Liver (tissue), 9 donors: ENCODE measurements around the gene KIF12. TPM values are rescaled to one million over a fixed set of nuclear protein-coding genes. Genes with fewer than 3 reads are reported as not detected.
A peak's percentile ranks its signal among the peaks of the same experiment; 100 is the strongest.

Source experiments
- DNase-seq: peaks from one replicate; pipeline ENCODE4 v3.0.0-alpha.2; 2017; ENCODE audit warnings: low spot score
- H3K27ac ChIP-seq, 2 donors: one replicate each; pipeline ENCODE4 v1.7.0; 2013; ENCODE audit warnings: inconsistent platforms in 2 of 2, low read length in 2 of 2, control low read depth in 1 of 2, low read depth in 1 of 2, mild to moderate bottlenecking in 1 of 2
- H3K27me3 ChIP-seq, 4 donors: one replicate each; pipeline versions ENCODE4 v1.6.1 to v1.7.0; 2013; ENCODE audit warnings: low read length in 3 of 4, inconsistent platforms in 1 of 4, mild to moderate bottlenecking in 1 of 4, moderate library complexity in 1 of 4; ENCODE audit not compliant: control insufficient read depth in 4 of 4, insufficient read depth in 4 of 4
- H3K36me3 ChIP-seq, 4 donors: one replicate each; pipeline versions ENCODE4 v1.6.1 to v1.7.0; 2013; ENCODE audit warnings: low read length in 3 of 4, mild to moderate bottlenecking in 3 of 4, low read depth in 1 of 4, moderate library complexity in 1 of 4; ENCODE audit not compliant: control insufficient read depth in 4 of 4, insufficient read depth in 3 of 4
- H3K4me1 ChIP-seq, 4 donors: one replicate each; pipeline versions ENCODE4 v1.6.1 to v1.7.0; 2013; ENCODE audit warnings: low read length in 3 of 4, mild to moderate bottlenecking in 3 of 4, moderate library complexity in 1 of 4; ENCODE audit not compliant: control insufficient read depth in 4 of 4, insufficient read depth in 4 of 4
- H3K4me3 ChIP-seq, 3 donors: one replicate each; pipeline versions ENCODE4 v1.6.1 to v1.7.0; 2013; ENCODE audit warnings: low read length in 3 of 3, control low read depth in 1 of 3, low read depth in 1 of 3, mild to moderate bottlenecking in 1 of 3
- H3K9ac ChIP-seq, 2 donors: one replicate each; pipeline ENCODE4 v1.7.0; 2013; ENCODE audit warnings: low read length in 2 of 2, mild to moderate bottlenecking in 2 of 2, moderate library complexity in 2 of 2, control low read depth in 1 of 2, low read depth in 1 of 2
- H3K9me3 ChIP-seq, 4 donors: one replicate each; pipeline versions ENCODE4 v1.6.1 to v1.7.0; 2013; ENCODE audit warnings: low read length in 3 of 4; ENCODE audit not compliant: control insufficient read depth in 4 of 4
- EGR1 ChIP-seq, 2 donors: IDR thresholded peaks; 2 replicates each; pipeline ENCODE4 v1.6.1; 2016 to 2018; ENCODE audit warnings: antibody characterized with exemption in 2 of 2, low read depth in 2 of 2
- FOXA1 ChIP-seq: IDR thresholded peaks from 2 replicates; pipeline ENCODE4 v1.6.1; 2016; ENCODE audit warnings: antibody characterized with exemption
- FOXA2 ChIP-seq: IDR thresholded peaks from 2 replicates; pipeline ENCODE4 v1.6.1; 2016; ENCODE audit warnings: antibody characterized with exemption
- GABPA ChIP-seq, 2 donors: IDR thresholded peaks in 1 of 2; conservative IDR thresholded peaks in 1 of 2; 2 replicates each; pipeline ENCODE4 v1.6.1; 2016; ENCODE audit warnings: antibody characterized with exemption in 2 of 2, mild to moderate bottlenecking in 1 of 2, moderate library complexity in 1 of 2
- HNF4A ChIP-seq, 2 donors: conservative IDR thresholded peaks; 2 replicates each; pipeline ENCODE4 v1.6.1; 2016; ENCODE audit warnings: antibody characterized with exemption in 2 of 2, mild to moderate bottlenecking in 2 of 2
- HNF4G ChIP-seq: IDR thresholded peaks from 2 replicates; pipeline ENCODE4 v1.6.1; 2016; ENCODE audit warnings: antibody characterized with exemption
- RXRA ChIP-seq, 2 donors: IDR thresholded peaks; 2 replicates each; pipeline ENCODE4 v1.6.1; 2017 to 2018; ENCODE audit warnings: antibody characterized with exemption in 2 of 2, mild to moderate bottlenecking in 1 of 2
- TAF1 ChIP-seq: conservative IDR thresholded peaks from 2 replicates; pipeline ENCODE4 v1.6.1; 2016; ENCODE audit warnings: antibody characterized with exemption, mild to moderate bottlenecking
- YY1 ChIP-seq: IDR thresholded peaks from 2 replicates; pipeline ENCODE4 v1.6.1; 2016; ENCODE audit warnings: antibody characterized with exemption, mild to moderate bottlenecking
- whole genome bisulfite sequencing: extraction: QIAGEN DNeasy Blood & Tissue Kit; methylation state at CpG from one replicate; pipeline ENCODE4 v1.1.7; 2013; 5-methylcytosine and 5-hydroxymethylcytosine counted together
- polyA plus RNA-seq, 2 donors: library from polyadenylated mRNA; stranded (reverse) in 1 of 2; unstranded in 1 of 2; fragments of 200-250 nt in 1 of 2; fragments of >200 nt in 1 of 2; fragmentation: Nextera tagmentation in 1 of 2; extraction: Ambion mirVana in 1 of 2; gene quantifications; one replicate each; pipeline versions ENCODE4 v1.2.1 to v1.2.3, GENCODE V29; 2013 to 2015
- total RNA-seq, 2 donors: library from RNA; depleted of rRNA; stranded (reverse); fragments of >200 nt; gene quantifications; one replicate each; pipeline ENCODE4 v1.2.3, GENCODE V29; 2014
- TF ChIP-seq, protein P1 (sequence below): IDR thresholded peaks from 2 replicates; pipeline ENCODE4 v1.6.1; 2016; ENCODE audit warnings: antibody characterized with exemption
- TF ChIP-seq, protein P2 (sequence below): fragments of 150-350 bp; IDR thresholded peaks from 2 replicates; pipeline ENCODE4 v1.5.1; 2017; ENCODE audit warnings: improper control_type of control experiment, low read depth, low read length; ENCODE audit not compliant: missing input control
- TF ChIP-seq, protein P3 (sequence below): IDR thresholded peaks from 2 replicates; pipeline ENCODE4 v1.6.1; 2016; ENCODE audit warnings: antibody characterized with exemption, mild to moderate bottlenecking
- TF ChIP-seq, protein P4 (sequence below): IDR thresholded peaks from 2 replicates; pipeline ENCODE4 v1.6.1; 2016; ENCODE audit warnings: antibody characterized with exemption
- donor health status: healthy.
- donor health status: healthy.
- donor health status: healthy.
- donor health status: healthy.
- donor health status: healthy.

Gene KIF12
- total and polyA plus RNA-seq, 4 donors, result 2.9 to 11.8 (median 7.7) TPM

DNA sequence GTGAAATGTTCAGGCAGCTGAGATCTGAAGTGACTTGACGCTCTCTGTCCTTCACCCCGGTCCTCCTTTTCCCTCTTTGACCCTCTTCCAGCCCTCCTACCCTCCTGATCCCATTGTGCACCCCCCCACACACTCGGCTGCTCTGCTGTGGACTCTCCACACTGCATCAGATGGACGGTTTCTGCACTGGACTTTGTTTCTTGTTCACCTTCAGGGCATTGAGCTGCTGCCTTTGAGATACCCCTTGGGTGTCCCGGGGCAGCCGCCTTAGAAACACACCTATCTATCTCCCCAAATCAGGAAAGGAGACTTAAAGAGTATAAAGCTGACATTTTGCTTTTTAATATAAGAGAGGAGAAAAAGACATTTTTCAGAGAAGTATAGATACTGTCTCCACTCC, 48.4 kb downstream of the KIF12 start:
- Histone ChIP-seq H3K4me3 (no peak overlapping the region), H3K4me1 (no peaks in the 10 kb centered on the region), H3K27me3 (no peaks in the 10 kb centered on the region), H3K9me3 (no peaks in the 10 kb centered on the region), H3K27ac (no peak overlapping the region), H3K9ac (no peak overlapping the region), H3K36me3 (peaks cover 5 to 25% (median 21%) of the 10 kb centered on the region in 4 donors)
- peak; percentile 34 for DNase-seq
- WGBS, result 89% methylated on average over 6 of the region's 6 CpGs
- TF ChIP-seq, protein P1, sequence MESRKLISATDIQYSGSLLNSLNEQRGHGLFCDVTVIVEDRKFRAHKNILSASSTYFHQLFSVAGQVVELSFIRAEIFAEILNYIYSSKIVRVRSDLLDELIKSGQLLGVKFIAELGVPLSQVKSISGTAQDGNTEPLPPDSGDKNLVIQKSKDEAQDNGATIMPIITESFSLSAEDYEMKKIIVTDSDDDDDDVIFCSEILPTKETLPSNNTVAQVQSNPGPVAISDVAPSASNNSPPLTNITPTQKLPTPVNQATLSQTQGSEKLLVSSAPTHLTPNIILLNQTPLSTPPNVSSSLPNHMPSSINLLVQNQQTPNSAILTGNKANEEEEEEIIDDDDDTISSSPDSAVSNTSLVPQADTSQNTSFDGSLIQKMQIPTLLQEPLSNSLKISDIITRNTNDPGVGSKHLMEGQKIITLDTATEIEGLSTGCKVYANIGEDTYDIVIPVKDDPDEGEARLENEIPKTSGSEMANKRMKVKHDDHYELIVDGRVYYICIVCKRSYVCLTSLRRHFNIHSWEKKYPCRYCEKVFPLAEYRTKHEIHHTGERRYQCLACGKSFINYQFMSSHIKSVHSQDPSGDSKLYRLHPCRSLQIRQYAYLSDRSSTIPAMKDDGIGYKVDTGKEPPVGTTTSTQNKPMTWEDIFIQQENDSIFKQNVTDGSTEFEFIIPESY, result no peak
- TF ChIP-seq, protein P2, sequence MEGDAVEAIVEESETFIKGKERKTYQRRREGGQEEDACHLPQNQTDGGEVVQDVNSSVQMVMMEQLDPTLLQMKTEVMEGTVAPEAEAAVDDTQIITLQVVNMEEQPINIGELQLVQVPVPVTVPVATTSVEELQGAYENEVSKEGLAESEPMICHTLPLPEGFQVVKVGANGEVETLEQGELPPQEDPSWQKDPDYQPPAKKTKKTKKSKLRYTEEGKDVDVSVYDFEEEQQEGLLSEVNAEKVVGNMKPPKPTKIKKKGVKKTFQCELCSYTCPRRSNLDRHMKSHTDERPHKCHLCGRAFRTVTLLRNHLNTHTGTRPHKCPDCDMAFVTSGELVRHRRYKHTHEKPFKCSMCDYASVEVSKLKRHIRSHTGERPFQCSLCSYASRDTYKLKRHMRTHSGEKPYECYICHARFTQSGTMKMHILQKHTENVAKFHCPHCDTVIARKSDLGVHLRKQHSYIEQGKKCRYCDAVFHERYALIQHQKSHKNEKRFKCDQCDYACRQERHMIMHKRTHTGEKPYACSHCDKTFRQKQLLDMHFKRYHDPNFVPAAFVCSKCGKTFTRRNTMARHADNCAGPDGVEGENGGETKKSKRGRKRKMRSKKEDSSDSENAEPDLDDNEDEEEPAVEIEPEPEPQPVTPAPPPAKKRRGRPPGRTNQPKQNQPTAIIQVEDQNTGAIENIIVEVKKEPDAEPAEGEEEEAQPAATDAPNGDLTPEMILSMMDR, result no peak
- TF ChIP-seq HNF4G (no peak), GABPA (IDR thresholded peaks at IDR 0.05 in 1 of 2, conservative IDR thresholded peaks at IDR 0.05 in 1 of 2) (no peak), YY1 (no peak), HNF4A (conservative IDR thresholded peaks at IDR 0.05) (no peak), TAF1 (no peak)
- TF ChIP-seq, protein P3, sequence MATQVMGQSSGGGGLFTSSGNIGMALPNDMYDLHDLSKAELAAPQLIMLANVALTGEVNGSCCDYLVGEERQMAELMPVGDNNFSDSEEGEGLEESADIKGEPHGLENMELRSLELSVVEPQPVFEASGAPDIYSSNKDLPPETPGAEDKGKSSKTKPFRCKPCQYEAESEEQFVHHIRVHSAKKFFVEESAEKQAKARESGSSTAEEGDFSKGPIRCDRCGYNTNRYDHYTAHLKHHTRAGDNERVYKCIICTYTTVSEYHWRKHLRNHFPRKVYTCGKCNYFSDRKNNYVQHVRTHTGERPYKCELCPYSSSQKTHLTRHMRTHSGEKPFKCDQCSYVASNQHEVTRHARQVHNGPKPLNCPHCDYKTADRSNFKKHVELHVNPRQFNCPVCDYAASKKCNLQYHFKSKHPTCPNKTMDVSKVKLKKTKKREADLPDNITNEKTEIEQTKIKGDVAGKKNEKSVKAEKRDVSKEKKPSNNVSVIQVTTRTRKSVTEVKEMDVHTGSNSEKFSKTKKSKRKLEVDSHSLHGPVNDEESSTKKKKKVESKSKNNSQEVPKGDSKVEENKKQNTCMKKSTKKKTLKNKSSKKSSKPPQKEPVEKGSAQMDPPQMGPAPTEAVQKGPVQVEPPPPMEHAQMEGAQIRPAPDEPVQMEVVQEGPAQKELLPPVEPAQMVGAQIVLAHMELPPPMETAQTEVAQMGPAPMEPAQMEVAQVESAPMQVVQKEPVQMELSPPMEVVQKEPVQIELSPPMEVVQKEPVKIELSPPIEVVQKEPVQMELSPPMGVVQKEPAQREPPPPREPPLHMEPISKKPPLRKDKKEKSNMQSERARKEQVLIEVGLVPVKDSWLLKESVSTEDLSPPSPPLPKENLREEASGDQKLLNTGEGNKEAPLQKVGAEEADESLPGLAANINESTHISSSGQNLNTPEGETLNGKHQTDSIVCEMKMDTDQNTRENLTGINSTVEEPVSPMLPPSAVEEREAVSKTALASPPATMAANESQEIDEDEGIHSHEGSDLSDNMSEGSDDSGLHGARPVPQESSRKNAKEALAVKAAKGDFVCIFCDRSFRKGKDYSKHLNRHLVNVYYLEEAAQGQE, result no peak

DNA sequence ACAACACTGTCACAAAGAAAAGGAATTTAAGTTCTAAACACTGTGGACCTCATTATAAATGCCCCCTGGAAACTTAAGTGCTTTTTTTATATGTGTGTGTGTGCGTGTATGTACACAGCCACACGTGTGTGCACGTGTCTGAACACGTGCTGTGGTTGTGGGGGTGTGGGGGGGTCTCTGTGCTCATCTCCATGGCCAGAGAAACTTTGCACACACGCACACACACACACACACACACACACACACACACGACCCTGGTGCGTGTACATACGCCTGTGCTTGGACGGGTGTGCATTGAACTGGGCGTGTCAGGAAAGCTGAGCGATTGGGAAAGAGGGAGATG, 48.9 kb downstream of the KIF12 start:
- DNase-seq, result peak; percentile 27
- TF ChIP-seq, protein P4, sequence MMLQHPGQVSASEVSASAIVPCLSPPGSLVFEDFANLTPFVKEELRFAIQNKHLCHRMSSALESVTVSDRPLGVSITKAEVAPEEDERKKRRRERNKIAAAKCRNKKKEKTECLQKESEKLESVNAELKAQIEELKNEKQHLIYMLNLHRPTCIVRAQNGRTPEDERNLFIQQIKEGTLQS, result no peak
- TF ChIP-seq, protein P1, result no peak
- TF ChIP-seq FOXA1 (no peak), RXRA (IDR thresholded peaks at IDR 0.05) (no peak), FOXA2 (no peak), YY1 (no peak), EGR1 (IDR thresholded peaks at IDR 0.05; ENCODE audit: low read depth in 2 of 2) (no peak)
- TF ChIP-seq, protein P2, result no peak
- peaks cover 5 to 25% (median 21%) of the 10 kb centered on the region in 4 donors for H3K36me3 ChIP-seq
- H3K9ac ChIP-seq, result no peak overlapping the region
- no peak overlapping the region for H3K4me3 ChIP-seq
- H3K4me1 ChIP-seq, result no peaks in the 10 kb centered on the region
- no peaks in the 10 kb centered on the region for H3K9me3 ChIP-seq
- H3K27me3 ChIP-seq, result no peaks in the 10 kb centered on the region
- no peak overlapping the region for H3K27ac ChIP-seq
- 90% methylated on average over 11 of the region's 11 CpGs for WGBS
